Upper lobe of left lung (tissue), 4 donors: ENCODE results near the gene AOC2.

Experiments used
- CTCF ChIP-seq, 6 experiments: fragments of 450-650 bp in 4 of 6; fragments of 200-600 bp in 2 of 6; sonication (generic) in 2 of 6; IDR thresholded peaks; one replicate each; pipeline ENCODE4 v1.5.1; 2016 to 2019; ENCODE audit warnings: antibody characterized with exemption in 6 of 6
- POLR2AphosphoS5 ChIP-seq, 2 donors: sonication (generic); formaldehyde crosslinking; IDR thresholded peaks; one replicate each; pipeline ENCODE4 v1.5.1; 2017; ENCODE audit warnings: antibody characterized with exemption in 2 of 2

GRCh38 chr17:42871647-42872046 lies 27.3 kb downstream of the AOC2 start:
- TF ChIP-seq CTCF (IDR thresholded peaks at IDR 0.05) (no peak), POLR2AphosphoS5 (IDR thresholded peaks at IDR 0.05) (no peak)
